Measurements from ENCODE around the gene TM2D3. TPM values are rescaled to one million over a fixed set of nuclear protein-coding genes. Genes with fewer than 3 reads are reported as not detected.

Gene TM2D3
- total and polyA plus RNA-seq, 10 of the 15 experiments (the other 5 are each of a cell fraction or from before 2014, with no cell fraction given): 28.3 to 84.5 (median 45.0) TPM

- TF ChIP-seq HDGF (IDR thresholded peaks at IDR 0.05): no peak
- no peak for TF ChIP-seq FOXK2 (IDR thresholded peaks at IDR 0.05)
- no peak for TF ChIP-seq USF1 (IDR thresholded peaks at IDR 0.05; ENCODE audit: borderline replicate concordance, extremely low read length, insufficient read depth, low read depth, low read length)
- TF ChIP-seq MLLT1 (IDR thresholded peaks at IDR 0.05): no peak
- no peak for TF ChIP-seq CUX1 (IDR thresholded peaks at IDR 0.05; ENCODE audit: insufficient replicate concordance, low read depth, low read length)
- TF ChIP-seq, protein P1, sequence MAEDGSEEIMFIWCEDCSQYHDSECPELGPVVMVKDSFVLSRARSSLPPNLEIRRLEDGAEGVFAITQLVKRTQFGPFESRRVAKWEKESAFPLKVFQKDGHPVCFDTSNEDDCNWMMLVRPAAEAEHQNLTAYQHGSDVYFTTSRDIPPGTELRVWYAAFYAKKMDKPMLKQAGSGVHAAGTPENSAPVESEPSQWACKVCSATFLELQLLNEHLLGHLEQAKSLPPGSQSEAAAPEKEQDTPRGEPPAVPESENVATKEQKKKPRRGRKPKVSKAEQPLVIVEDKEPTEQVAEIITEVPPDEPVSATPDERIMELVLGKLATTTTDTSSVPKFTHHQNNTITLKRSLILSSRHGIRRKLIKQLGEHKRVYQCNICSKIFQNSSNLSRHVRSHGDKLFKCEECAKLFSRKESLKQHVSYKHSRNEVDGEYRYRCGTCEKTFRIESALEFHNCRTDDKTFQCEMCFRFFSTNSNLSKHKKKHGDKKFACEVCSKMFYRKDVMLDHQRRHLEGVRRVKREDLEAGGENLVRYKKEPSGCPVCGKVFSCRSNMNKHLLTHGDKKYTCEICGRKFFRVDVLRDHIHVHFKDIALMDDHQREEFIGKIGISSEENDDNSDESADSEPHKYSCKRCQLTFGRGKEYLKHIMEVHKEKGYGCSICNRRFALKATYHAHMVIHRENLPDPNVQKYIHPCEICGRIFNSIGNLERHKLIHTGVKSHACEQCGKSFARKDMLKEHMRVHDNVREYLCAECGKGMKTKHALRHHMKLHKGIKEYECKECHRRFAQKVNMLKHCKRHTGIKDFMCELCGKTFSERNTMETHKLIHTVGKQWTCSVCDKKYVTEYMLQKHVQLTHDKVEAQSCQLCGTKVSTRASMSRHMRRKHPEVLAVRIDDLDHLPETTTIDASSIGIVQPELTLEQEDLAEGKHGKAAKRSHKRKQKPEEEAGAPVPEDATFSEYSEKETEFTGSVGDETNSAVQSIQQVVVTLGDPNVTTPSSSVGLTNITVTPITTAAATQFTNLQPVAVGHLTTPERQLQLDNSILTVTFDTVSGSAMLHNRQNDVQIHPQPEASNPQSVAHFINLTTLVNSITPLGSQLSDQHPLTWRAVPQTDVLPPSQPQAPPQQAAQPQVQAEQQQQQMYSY (CRISPR knock-in tag; IDR thresholded peaks at IDR 0.05): no peak
- TF ChIP-seq JUND (IDR thresholded peaks at IDR 0.05; ENCODE audit: low read depth, low read length): no peak
- no peak for TF ChIP-seq ZNF217 (IDR thresholded peaks at IDR 0.05)
- TF ChIP-seq STAT1 (conservative IDR thresholded peaks at IDR 0.05): no peak
- TF ChIP-seq BACH1 (IDR thresholded peaks at IDR 0.05; ENCODE audit: borderline replicate concordance): no peak
- TF ChIP-seq BMI1 (IDR thresholded peaks at IDR 0.05; ENCODE audit: borderline replicate concordance): no peak
- no peak for TF ChIP-seq CBX5 (IDR thresholded peaks at IDR 0.05; ENCODE audit: low read depth)
- no peak for TF ChIP-seq WRNIP1 (IDR thresholded peaks at IDR 0.05; ENCODE audit: borderline replicate concordance, low read depth, low read length)
- no peak overlapping the region for H3K9ac ChIP-seq (ENCODE audit: control insufficient read depth, insufficient read depth, low read length)
- no peaks in the 10 kb centered on the region for H3K79me2 ChIP-seq (ENCODE audit: control insufficient read depth, insufficient read depth, low read length)
- DNase-seq (ENCODE audit: low read depth, low spot score) (no peak), ATAC-seq (no peak), FAIRE-seq (no peak)
- CTCF ChIA-PET: interaction anchor here (0.8 to 1.0 kb wide), 2 partner anchors 42 to 230 kb away, joined by 3 to 4 read pairs; no protein-coding TSS in a partner anchor
- POLR2A ChIA-PET: no interaction called here
- RAD21 ChIA-PET (ENCODE audit: unreplicated experiment): no interaction called here
- BruUV-seq (replicated peaks): no TSS peak
- in situ Hi-C loops (cut with MboI) (no loop called here), intact Hi-C loops (cut with micrococcal nuclease; ENCODE audit: unreplicated experiment) (no loop called here)
- no peaks in the 10 kb centered on the region for H4K20me1 ChIP-seq (ENCODE audit: control insufficient read depth, insufficient read depth)
- H3K4me3 ChIP-seq: no peak overlapping the region
- H3K36me3 ChIP-seq (ENCODE audit: control insufficient read depth in 2 of 2, insufficient read depth in 2 of 2, low read length in 1 of 2): no peaks in the 10 kb centered on the region
- WGBS (ENCODE audit: insufficient coverage, insufficient replicate concordance, low lambda C conversion rate, missing lambda C conversion rate): 14% methylated on average over 4 of the region's 4 CpGs
- no peaks in the 10 kb centered on the region; a peak in 1 of 4 replicates for H3K27me3 ChIP-seq (replicated peaks in 1 of 2; ENCODE audit: control insufficient read depth in 2 of 2, insufficient read depth in 2 of 2, low read length in 1 of 2)
- H3K4me2 ChIP-seq (ENCODE audit: control insufficient read depth, insufficient read depth): no peak overlapping the region
- H2AFZ ChIP-seq (ENCODE audit: control insufficient read depth, low read depth, low read length): no peak overlapping the region
- SMC1A ChIA-PET (ENCODE audit: uncharacterized antibody, unreplicated experiment): no interaction called here
- no peaks in the 10 kb centered on the region for H3K4me1 ChIP-seq (ENCODE audit: control insufficient read depth, insufficient read depth, low read length)
- H3K27ac ChIP-seq (ENCODE audit: control insufficient read depth, insufficient read depth): no peak overlapping the region
- H3K9me3 ChIP-seq (replicated peaks; ENCODE audit: control insufficient read depth, insufficient read depth, low read length): no peaks in the 10 kb centered on the region; the same call in 2 of the 3 replicates
Measured at GRCh38 chr15:101600035-101600434, 52.1 kb downstream of the TM2D3 start.
